K562 (cell line): ENCODE measurements around the gene TAP2. TPM values are rescaled to one million over a fixed set of nuclear protein-coding genes. Genes with fewer than 3 reads are reported as not detected.
A peak's percentile ranks its signal among the peaks of the same experiment; 100 is the strongest.

Experiments used
- ATF4 ChIP-seq: fragments of 450-650 bp; formaldehyde crosslinking; IDR thresholded peaks from 2 replicates; pipeline ENCODE4 v1.4.0; 2022; ENCODE audit warnings: mild to moderate bottlenecking, moderate library complexity
- FOS ChIP-seq: IDR thresholded peaks from 3 replicates; pipeline ENCODE4 v1.6.1; 2011; ENCODE audit not compliant: insufficient read length; ENCODE audit errors: extremely low read depth
- FOXA3 ChIP-seq, 2 experiments: fragments of 450-650 bp in 1 of 2; sonication (generic) in 1 of 2; formaldehyde crosslinking; IDR thresholded peaks in 1 of 2; conservative IDR thresholded peaks in 1 of 2; 2 replicates each; pipeline versions ENCODE4 v1.4.0 to v1.8.0; 2020 to 2022; ENCODE audit warnings: mild to moderate bottlenecking in 2 of 2, missing genetic modification reagents in 1 of 2
- HDAC3 ChIP-seq: fragments of 450-650 bp; IDR thresholded peaks from 2 replicates; pipeline ENCODE4 v1.6.1; 2018; ENCODE audit warnings: borderline replicate concordance, mild to moderate bottlenecking, moderate library complexity; ENCODE audit not compliant: partially characterized antibody
- KAT7 ChIP-seq: sonication (generic); formaldehyde crosslinking; IDR thresholded peaks from 2 replicates; pipeline ENCODE4 v1.8.0; 2022; ENCODE audit warnings: missing genetic modification reagents, mild to moderate bottlenecking, borderline replicate concordance
- NFYB ChIP-seq: IDR thresholded peaks from 2 replicates; pipeline ENCODE4 v1.6.1; 2011; ENCODE audit warnings: mild to moderate bottlenecking, moderate library complexity; ENCODE audit not compliant: insufficient read length; ENCODE audit errors: extremely low read depth
- PTTG1 ChIP-seq: fragments of 450-650 bp; IDR thresholded peaks from 2 replicates; pipeline ENCODE4 v1.6.1; 2016; ENCODE audit warnings: low read depth, mild to moderate bottlenecking, missing genetic modification characterization, missing compliant biosample characterization
- RAD51 ChIP-seq: fragments of 450-650 bp; IDR thresholded peaks from 2 replicates; pipeline ENCODE4 v1.7.1; 2016; ENCODE audit warnings: low read depth, mild to moderate bottlenecking, borderline replicate concordance
- SAFB2 ChIP-seq: fragments of 200-400 bp; formaldehyde crosslinking; IDR thresholded peaks from 2 replicates; pipeline ENCODE4 v1.6.1; 2018; ENCODE audit warnings: borderline replicate concordance, low read length, low read depth, moderate library complexity; ENCODE audit not compliant: severe bottlenecking
- SMAD3 ChIP-seq: fragments of 450-650 bp; formaldehyde crosslinking; conservative IDR thresholded peaks from 2 replicates; pipeline ENCODE4 v1.4.0; 2020; ENCODE audit warnings: mild to moderate bottlenecking
- XRCC4 ChIP-seq: IDR thresholded peaks from one replicate; pipeline ENCODE4 v1.6.1; 2011; ENCODE audit not compliant: insufficient read depth, insufficient read length; ENCODE audit errors: extremely low read depth
- ZFX ChIP-seq: sonication (generic); formaldehyde crosslinking; IDR thresholded peaks from 2 replicates; pipeline ENCODE4 v1.8.0; 2022; ENCODE audit warnings: mild to moderate bottlenecking, missing genetic modification reagents, moderate library complexity
- ZNF121 ChIP-seq: sonication (generic); formaldehyde crosslinking; conservative IDR thresholded peaks from 2 replicates; pipeline ENCODE4 v1.8.0; 2022; ENCODE audit warnings: missing genetic modification reagents
- ZNF263 ChIP-seq: sonication (generic); formaldehyde crosslinking; IDR thresholded peaks from 2 replicates; pipeline ENCODE4 v1.8.0; 2022; ENCODE audit warnings: mild to moderate bottlenecking, missing genetic modification reagents, borderline replicate concordance
- ZNF609 ChIP-seq: sonication (generic); formaldehyde crosslinking; IDR thresholded peaks from 2 replicates; pipeline ENCODE4 v1.8.1; 2023; ENCODE audit warnings: missing genetic modification reagents, mild to moderate bottlenecking, borderline replicate concordance
- ZNF76 ChIP-seq: fragments of 250-450 bp; sonication (Bioruptor Pico); IDR thresholded peaks from 2 replicates; pipeline ENCODE4 v1.4.0; 2020; ENCODE audit warnings: mild to moderate bottlenecking, moderate library complexity, borderline replicate concordance
- polyA plus RNA-seq, 8 experiments: library from polyadenylated mRNA; depleted of rRNA in 4 of 8; stranded (reverse) in 5 of 8; unstranded in 3 of 8; fragments of >200 nt; fragmentation: Nextera tagmentation in 2 of 8; fragmentation: Illumina TruSeq in 1 of 8; extraction: Ambion mirVana in 2 of 8; extraction: Trizol in 1 of 8; gene quantifications; 2 replicates each; pipeline versions ENCODE4 v1.2.1 to v1.2.3, GENCODE V29; 2011 to 2014; ENCODE audit warnings: inconsistent platforms in 1 of 8, missing spikeins in 1 of 8
- total RNA-seq, 7 experiments: library from RNA; depleted of rRNA in 6 of 7; stranded (reverse); fragments of >200 nt in 6 of 7; fragmentation: Illumina TruSeq in 2 of 7; extraction: Trizol in 2 of 7; gene quantifications; 2 replicates each; pipeline versions ENCODE4 v1.2.1 to v1.2.3, GENCODE V29; 2011 to 2021; ENCODE audit warnings: low replicate concordance in 1 of 7
- TF ChIP-seq, protein P1 (sequence below), 2 experiments: fragments of 450-650 bp in 1 of 2; IDR thresholded peaks; 2 replicates each; pipeline ENCODE4 v1.6.1; 2011 to 2017; ENCODE audit warnings: low read depth in 2 of 2, antibody characterized with exemption in 1 of 2, borderline replicate concordance in 1 of 2, low read length in 1 of 2, mild to moderate bottlenecking in 1 of 2, mixed read lengths in 1 of 2; ENCODE audit not compliant: control insufficient read depth in 1 of 2

The TAP2 gene
- total and polyA plus RNA-seq, 9 of the 15 experiments (the other 6 are each of a cell fraction or from before 2014, with no cell fraction given): 2.0 to 53.5 (median 19.6) TPM

DNA sequence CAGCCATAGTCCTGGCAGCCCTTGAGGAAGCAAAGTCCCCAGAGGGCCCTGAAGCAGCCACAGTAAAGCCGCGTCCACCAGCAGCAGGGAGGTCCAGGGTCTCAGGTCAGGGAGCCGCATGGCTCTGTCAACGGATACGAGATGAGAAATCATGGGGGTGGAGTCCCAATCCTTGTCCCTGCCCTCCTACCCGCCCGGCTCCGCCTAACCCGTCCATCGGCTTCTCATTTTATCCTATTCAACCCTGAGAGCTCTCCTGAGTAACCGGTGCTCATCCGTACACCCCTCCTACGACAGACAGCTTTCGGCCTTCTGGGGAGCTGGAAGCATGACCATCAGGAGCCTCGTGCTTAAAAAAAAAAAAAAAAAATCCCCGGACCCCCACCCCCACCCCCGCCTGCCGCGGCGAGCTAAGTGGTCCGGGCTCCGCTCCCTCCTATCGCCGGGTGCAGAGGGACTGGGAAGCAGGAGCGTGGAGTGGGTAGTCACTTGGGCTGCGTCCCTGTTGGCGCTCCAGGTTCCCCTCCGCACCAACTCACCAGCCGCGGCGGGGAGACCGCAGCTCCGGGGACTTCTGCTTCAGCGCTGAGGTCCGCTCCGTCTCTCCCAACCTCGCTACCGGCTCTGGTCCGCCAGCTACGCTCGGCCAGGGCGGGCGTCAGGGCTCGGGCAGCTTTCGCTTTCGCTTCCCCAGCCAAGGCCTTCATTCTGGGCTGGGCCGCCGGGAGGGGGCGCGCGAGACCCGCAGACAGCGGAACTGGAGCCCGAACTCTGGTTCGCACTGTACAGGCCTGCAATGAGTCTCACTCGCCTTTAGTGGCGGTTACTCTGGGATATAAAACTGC lies at the start of gene TAP2 (continued):
- TF ChIP-seq SAFB2 (no peak), ZNF609 (CRISPR knock-in tag) (0 out of 2 replicates have a peak, but pooled peaks have one; percentile 22), ZNF76 (CRISPR knock-in tag) (no peak), ZNF121 (CRISPR knock-in tag) (no peak), XRCC4 (no peak), KAT7 (no peak), FOS (no peak), RAD51 (no peak), PTTG1 (tag) (no peak), SMAD3 (CRISPR knock-in tag) (no peak), NFYB (no peak), ZNF263 (CRISPR knock-in tag) (peak; percentile 56; the same call in 1 of the 2 replicates), ZFX (peak; percentile 68), ATF4 (CRISPR knock-in tag) (no peak), HDAC3 (no peak), FOXA3 (CRISPR knock-in tag; conservative IDR thresholded peaks at IDR 0.05 in 1 of 2, IDR thresholded peaks at IDR 0.05 in 1 of 2) (no peak)
- TF ChIP-seq, protein P1, sequence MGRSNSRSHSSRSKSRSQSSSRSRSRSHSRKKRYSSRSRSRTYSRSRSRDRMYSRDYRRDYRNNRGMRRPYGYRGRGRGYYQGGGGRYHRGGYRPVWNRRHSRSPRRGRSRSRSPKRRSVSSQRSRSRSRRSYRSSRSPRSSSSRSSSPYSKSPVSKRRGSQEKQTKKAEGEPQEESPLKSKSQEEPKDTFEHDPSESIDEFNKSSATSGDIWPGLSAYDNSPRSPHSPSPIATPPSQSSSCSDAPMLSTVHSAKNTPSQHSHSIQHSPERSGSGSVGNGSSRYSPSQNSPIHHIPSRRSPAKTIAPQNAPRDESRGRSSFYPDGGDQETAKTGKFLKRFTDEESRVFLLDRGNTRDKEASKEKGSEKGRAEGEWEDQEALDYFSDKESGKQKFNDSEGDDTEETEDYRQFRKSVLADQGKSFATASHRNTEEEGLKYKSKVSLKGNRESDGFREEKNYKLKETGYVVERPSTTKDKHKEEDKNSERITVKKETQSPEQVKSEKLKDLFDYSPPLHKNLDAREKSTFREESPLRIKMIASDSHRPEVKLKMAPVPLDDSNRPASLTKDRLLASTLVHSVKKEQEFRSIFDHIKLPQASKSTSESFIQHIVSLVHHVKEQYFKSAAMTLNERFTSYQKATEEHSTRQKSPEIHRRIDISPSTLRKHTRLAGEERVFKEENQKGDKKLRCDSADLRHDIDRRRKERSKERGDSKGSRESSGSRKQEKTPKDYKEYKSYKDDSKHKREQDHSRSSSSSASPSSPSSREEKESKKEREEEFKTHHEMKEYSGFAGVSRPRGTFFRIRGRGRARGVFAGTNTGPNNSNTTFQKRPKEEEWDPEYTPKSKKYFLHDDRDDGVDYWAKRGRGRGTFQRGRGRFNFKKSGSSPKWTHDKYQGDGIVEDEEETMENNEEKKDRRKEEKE (IDR thresholded peaks at IDR 0.05; ENCODE audit: borderline replicate concordance in 1 of 2, control insufficient read depth in 1 of 2, low read depth in 2 of 2, low read length in 1 of 2): no peak
